LNCaP clone FGC (cell line): Measurements from ENCODE around the gene LDLRAD3.

Experiments
- DNase-seq: peaks from one replicate; pipeline ENCODE4 v3.0.0-alpha.2; 2011; ENCODE audit warnings: low read depth
- H3K4me3 ChIP-seq: 2 replicates; pipeline ENCODE4 v1.5.1; 2011; ENCODE audit warnings: mild to moderate bottlenecking, low read depth, low read length, control low read depth
- CTCF ChIP-seq: IDR thresholded peaks from 2 replicates; pipeline ENCODE4 v1.5.1; 2012; ENCODE audit warnings: mild to moderate bottlenecking; ENCODE audit not compliant: control insufficient read depth, insufficient read depth; ENCODE audit errors: extremely low read depth

The LDLRAD3 gene

GRCh38 chr11:36006556-36006955 lies 62.7 kb downstream of the LDLRAD3 start:
- no peak overlapping the region for H3K4me3 ChIP-seq
- no peak for TF ChIP-seq CTCF
- no peak for DNase-seq

GRCh38 chr11:36007127-36007655 lies 63.3 kb downstream of the LDLRAD3 start:
- H3K4me3 ChIP-seq = no peak overlapping the region
- TF ChIP-seq CTCF = no peak
- DNase-seq = no peak

GRCh38 chr11:36008584-36008983 lies 64.7 kb downstream of the LDLRAD3 start:
- no peak for TF ChIP-seq CTCF
- no peak overlapping the region for H3K4me3 ChIP-seq
- peak; percentile 23 for DNase-seq

GRCh38 chr11:36009473-36009872 lies 65.6 kb downstream of the LDLRAD3 start:
- no peak for DNase-seq
- no peak overlapping the region for H3K4me3 ChIP-seq
- TF ChIP-seq CTCF = no peak

- DNase-seq = peak; percentile 87
- H3K4me3 ChIP-seq = no peak overlapping the region
- no peak for TF ChIP-seq CTCF
Observed at GRCh38 chr11:36010010-36010740, 66.3 kb downstream of the LDLRAD3 start.

GRCh38 chr11:36011574-36011973 lies 67.7 kb downstream of the LDLRAD3 start:
- no peak for TF ChIP-seq CTCF
- no peak for DNase-seq
- no peak overlapping the region for H3K4me3 ChIP-seq

GRCh38 chr11:36012455-36012854 lies 68.6 kb downstream of the LDLRAD3 start:
- no peak for DNase-seq
- H3K4me3 ChIP-seq = no peak overlapping the region
- no peak for TF ChIP-seq CTCF
